Calu3 (cell line): ENCODE data around the gene OPHN1. TPM values are rescaled to one million over a fixed set of nuclear protein-coding genes. Genes with fewer than 3 reads are reported as not detected.

Experiments used
- BruUV-seq: library from RNA; stranded (reverse); fragments of 400-500 nt; replicated peaks from 2 replicates; lab custom pipeline; 2021; lab: Mats Ljungman, UMichigan
- CTCF ChIA-PET: fragments of 300-600 bp; sonication (Branson Sonifier 250); formaldehyde crosslinking; loops from one replicate; lab custom pipeline; 2022; ENCODE audit warnings: antibody characterized with exemption; lab: Charles Lee
- DNase-seq: peaks from one replicate; pipeline ENCODE4 v3.0.0; 2022
- H3K27ac Mint-ChIP-seq: one replicate; pipeline ENCODE4 v1.8.0; 2022; ENCODE audit warnings: mixed read lengths; ENCODE audit not compliant: unreplicated experiment
- H3K27me3 Mint-ChIP-seq: one replicate; pipeline ENCODE4 v1.8.0; 2022; ENCODE audit warnings: mixed read lengths; ENCODE audit not compliant: unreplicated experiment
- H3K36me3 Mint-ChIP-seq: one replicate; pipeline ENCODE4 v1.8.0; 2022; ENCODE audit warnings: mild to moderate bottlenecking, moderate library complexity, mixed read lengths; ENCODE audit not compliant: insufficient read depth, unreplicated experiment
- H3K4me1 Mint-ChIP-seq: one replicate; pipeline ENCODE4 v1.8.0; 2022; ENCODE audit warnings: mild to moderate bottlenecking, low read depth, mixed read lengths; ENCODE audit not compliant: unreplicated experiment
- H3K4me3 Mint-ChIP-seq: one replicate; pipeline ENCODE4 v1.8.0; 2022; ENCODE audit warnings: mild to moderate bottlenecking, low read depth, moderate library complexity, mixed read lengths; ENCODE audit not compliant: unreplicated experiment
- H3K9me3 Mint-ChIP-seq: one replicate; pipeline ENCODE4 v1.8.0; 2022; ENCODE audit warnings: low read depth, mixed read lengths; ENCODE audit not compliant: unreplicated experiment
- CTCF ChIP-seq: fragments of 200-600 bp; IDR thresholded peaks from one replicate; pipeline ENCODE4 v1.8.0; 2022; ENCODE audit warnings: antibody characterized with exemption; ENCODE audit not compliant: unreplicated experiment
- intact Hi-C: fragments of 100-400 bp; cut with micrococcal nuclease; formaldehyde crosslinking; loops from one replicate; pipeline ENCODE4 v1.10.0; 2022; ENCODE audit not compliant: unreplicated experiment
- total RNA-seq: library from RNA; stranded (reverse); gene quantifications from 2 replicates; pipeline ENCODE4 v1.2.3, GENCODE V29; 2022

OPHN1 gene
- total RNA-seq, 1 experiment from 2014 or later: 13.1 TPM

- no TSS peak for BruUV-seq
- Mint-ChIP-seq H3K4me1 (peaks cover 5% of the 10 kb centered on the region), H3K9me3 (no peaks in the 10 kb centered on the region), H3K27ac (no peak overlapping the region), H3K4me3 (no peak overlapping the region), H3K27me3 (no peaks in the 10 kb centered on the region), H3K36me3 (no peaks in the 10 kb centered on the region)
- CTCF ChIA-PET: no interaction called here
- DNase-seq: no peak
- intact Hi-C loops: no loop called here
- no peak for TF ChIP-seq CTCF
These were observed 74.6 kb downstream of the OPHN1 start for GRCh38 chrX:68358679-68359078.

GRCh38 chrX:68355629-68355920, 77.7 kb downstream of the OPHN1 start:
- peak; percentile 40 for DNase-seq
- CTCF ChIA-PET: no interaction called here
- Mint-ChIP-seq H3K27me3 (no peaks in the 10 kb centered on the region), H3K4me1 (peaks cover 5% of the 10 kb centered on the region), H3K9me3 (no peaks in the 10 kb centered on the region), H3K36me3 (no peaks in the 10 kb centered on the region), H3K4me3 (no peak overlapping the region), H3K27ac (no peak overlapping the region)
- TF ChIP-seq CTCF: no peak
- BruUV-seq: no TSS peak
- intact Hi-C loops: no loop called here

GRCh38 chrX:68354879-68355628, 78.2 kb downstream of the OPHN1 start:
- peak overlapping the region; percentile 45 for H3K27ac Mint-ChIP-seq
- CTCF ChIA-PET: interaction anchor here (0.7 kb wide), 1 partner anchor 20 kb away, joined by 3 read pairs; no protein-coding TSS in a partner anchor

GRCh38 chrX:68345025-68345424, 88.3 kb downstream of the OPHN1 start:
- no peak overlapping the region for H3K4me3 Mint-ChIP-seq
- no peaks in the 10 kb centered on the region for H3K27me3 Mint-ChIP-seq
- DNase-seq: no peak
- H3K4me1 Mint-ChIP-seq: no peaks in the 10 kb centered on the region
- no peak overlapping the region for H3K27ac Mint-ChIP-seq
- CTCF ChIA-PET: no interaction called here
- TF ChIP-seq CTCF: no peak
- H3K9me3 Mint-ChIP-seq: no peaks in the 10 kb centered on the region
- intact Hi-C loops: no loop called here
- H3K36me3 Mint-ChIP-seq: no peaks in the 10 kb centered on the region
- BruUV-seq: no TSS peak

More at GRCh38 chrX:68354879-68355628, 78.2 kb downstream of the OPHN1 start:
- no peak overlapping the region for H3K4me3 Mint-ChIP-seq
- DNase-seq: no peak
- H3K4me1 Mint-ChIP-seq: peaks cover 5% of the 10 kb centered on the region
- BruUV-seq: no TSS peak
- intact Hi-C loops: no loop called here
- H3K36me3 Mint-ChIP-seq: no peaks in the 10 kb centered on the region
- TF ChIP-seq CTCF: no peak
- no peaks in the 10 kb centered on the region for H3K9me3 Mint-ChIP-seq
- no peaks in the 10 kb centered on the region for H3K27me3 Mint-ChIP-seq
